HG03025 (cell line): ENCODE results near the gene RASGRF1.
A peak's percentile ranks its signal among the peaks of the same experiment; 100 is the strongest.

Source experiments
- ATAC-seq: cut with Tn5 transposase; IDR thresholded peaks from one replicate; pipeline ENCODE4 v1.9.1; 2021; ENCODE audit warnings: mild to moderate bottlenecking, moderate library complexity; ENCODE audit not compliant: unreplicated experiment, low FRiP score

RASGRF1 gene

GRCh38 chr15:78991879-78992278 lies 98.7 kb downstream of the RASGRF1 start:
- ATAC-seq: no peak

DNA sequence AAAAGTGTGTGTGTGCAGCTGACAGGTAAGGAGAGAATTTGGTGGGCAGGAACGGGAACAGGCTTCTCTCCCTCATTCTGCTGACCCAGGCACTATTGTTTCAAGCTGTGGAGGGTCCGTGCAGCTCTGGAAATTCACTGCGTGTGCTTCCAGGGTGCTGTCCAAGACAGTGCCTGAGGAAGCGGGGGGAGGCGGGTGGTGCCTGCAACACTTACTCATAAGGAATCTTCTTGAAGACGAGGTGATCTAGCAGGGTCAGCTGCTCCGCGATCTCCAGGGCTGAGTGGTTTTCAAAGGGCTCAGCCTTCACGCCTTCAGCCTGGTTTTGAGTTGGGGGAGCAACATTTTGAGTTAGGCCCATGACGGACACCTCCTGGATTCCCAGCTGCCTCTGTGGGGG lies 99.1 kb downstream of the RASGRF1 start:
- ATAC-seq: no peak

- no peak for ATAC-seq
These were observed 100.3 kb downstream of the RASGRF1 start for GRCh38 chr15:78990278-78990677.

DNA sequence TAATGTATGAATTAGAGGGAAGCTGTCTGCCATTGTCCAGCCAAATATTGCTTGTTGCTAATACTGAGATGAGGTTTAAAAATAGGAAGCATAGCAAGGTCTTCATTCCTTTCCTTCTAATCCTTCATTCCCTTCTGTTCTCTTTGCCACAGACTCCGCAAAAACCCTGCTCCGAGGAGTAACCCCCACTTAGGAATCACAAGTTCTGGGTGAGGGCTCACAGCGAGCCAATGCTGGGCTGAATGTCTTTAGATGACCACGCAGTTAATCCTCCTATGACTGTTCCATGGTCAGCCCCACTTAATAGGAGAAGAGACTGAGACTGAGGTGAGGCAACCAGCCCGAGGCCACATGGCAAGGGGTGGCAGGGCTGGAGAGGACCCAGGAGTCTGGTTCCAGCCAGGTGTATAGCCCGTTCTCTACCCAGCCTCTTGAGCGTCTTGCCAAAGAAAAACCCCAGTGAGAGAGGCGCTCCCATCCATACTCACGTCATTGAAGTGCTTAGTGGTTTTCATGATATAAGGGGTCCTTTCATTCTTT lies 100.8 kb downstream of the RASGRF1 start:
- no peak for ATAC-seq

DNA sequence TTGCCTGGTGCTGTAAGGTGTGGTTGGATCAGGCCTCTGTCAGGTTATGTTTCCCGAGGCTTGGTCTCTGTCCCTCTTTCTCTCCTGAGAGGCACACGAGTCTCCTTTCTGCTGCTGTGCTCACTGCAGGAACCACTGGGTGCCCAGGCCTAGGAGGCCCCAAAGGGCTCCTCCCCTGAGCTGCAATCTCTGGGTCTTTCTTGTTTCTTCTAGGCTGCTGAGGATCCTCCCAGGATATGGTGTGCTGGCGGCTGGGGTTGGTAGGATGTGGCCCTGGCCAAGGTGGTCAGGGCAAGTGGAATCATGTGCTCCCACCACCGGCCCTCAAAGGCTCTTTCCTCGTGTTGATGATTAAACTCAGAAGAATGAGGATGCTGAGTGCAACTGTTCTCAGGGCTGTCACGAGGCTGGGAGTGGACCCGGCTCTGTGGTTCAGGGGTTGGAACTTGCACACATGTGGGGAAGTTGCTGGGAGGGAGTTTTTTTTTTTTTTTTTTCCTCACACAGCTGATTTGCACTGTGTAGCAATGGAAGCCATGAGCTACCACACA lies 102.1 kb downstream of the RASGRF1 start:
- ATAC-seq: no peak

GRCh38 chr15:78987556-78988360 lies 102.8 kb downstream of the RASGRF1 start:
- ATAC-seq: no peak

DNA sequence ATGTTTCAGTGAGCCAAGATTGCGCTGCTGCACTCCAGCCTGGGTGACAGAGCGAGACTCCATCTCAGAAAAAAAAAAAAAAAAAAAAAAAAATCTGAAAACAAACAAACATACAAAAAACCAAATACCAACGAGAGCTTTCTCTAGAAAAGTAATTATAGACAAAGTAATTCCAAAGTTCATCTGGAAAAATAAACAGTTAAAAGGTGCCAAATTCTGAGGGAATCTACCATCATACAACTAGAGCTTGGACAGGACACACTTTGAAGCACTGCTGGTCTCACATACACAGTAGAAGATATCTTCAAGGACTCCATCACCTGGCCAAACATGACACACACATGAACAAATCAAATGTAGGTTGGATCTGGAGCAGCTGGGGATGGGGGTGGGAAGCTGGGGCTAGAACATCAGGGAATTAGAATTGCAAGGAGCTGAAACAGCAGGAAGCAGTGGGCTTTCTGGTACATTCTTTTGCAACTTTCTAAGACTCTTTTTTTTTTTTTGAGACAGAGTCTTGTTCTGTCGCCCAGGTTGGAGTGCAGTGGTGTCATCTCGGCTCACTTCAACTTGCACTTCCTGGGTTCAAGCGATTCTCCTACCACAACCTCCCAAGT lies 104.6 kb downstream of the RASGRF1 start:
- no peak for ATAC-seq

- no peak for ATAC-seq
These were observed 106.5 kb downstream of the RASGRF1 start for GRCh38 chr15:78984041-78984440.

DNA sequence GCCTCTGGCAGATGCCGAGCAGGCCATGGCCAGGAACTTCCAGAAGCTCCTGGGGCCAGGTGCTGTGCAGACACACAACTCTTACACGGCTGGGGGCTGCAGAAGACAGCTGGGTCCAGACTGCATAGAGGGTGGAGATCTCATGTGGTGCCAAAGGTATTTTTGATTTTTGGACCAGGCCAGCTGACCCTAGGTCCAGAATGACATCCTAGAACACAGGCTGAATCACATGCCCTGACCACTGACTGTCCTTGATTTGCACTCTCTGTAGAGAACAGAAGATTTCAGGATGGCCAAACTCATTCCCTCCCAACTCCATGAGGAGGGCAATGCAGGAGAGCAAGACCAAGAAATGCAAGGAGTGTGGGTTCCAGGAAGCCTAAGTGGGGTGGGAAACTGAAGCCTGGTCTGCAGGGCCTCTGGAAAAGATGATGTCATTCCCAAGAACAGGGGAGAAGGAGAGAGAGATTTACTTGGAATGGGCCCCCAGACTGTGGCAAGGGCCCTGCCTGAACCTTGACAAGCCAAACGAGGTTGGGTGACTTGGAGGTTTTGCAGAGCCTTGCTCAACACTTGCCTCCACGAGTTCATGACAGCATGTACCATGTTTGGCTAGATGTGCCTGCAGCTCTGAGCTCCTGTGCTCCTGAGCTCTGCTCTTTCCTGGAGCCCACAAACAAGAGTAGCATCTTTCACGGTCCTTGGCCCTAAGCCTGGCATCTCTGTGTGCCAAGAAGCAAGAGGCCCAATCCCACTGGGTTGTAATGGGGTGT lies 107.2 kb downstream of the RASGRF1 start:
- ATAC-seq: no peak

GRCh38 chr15:78982736-78983135 lies 107.8 kb downstream of the RASGRF1 start:
- ATAC-seq: no peak

DNA sequence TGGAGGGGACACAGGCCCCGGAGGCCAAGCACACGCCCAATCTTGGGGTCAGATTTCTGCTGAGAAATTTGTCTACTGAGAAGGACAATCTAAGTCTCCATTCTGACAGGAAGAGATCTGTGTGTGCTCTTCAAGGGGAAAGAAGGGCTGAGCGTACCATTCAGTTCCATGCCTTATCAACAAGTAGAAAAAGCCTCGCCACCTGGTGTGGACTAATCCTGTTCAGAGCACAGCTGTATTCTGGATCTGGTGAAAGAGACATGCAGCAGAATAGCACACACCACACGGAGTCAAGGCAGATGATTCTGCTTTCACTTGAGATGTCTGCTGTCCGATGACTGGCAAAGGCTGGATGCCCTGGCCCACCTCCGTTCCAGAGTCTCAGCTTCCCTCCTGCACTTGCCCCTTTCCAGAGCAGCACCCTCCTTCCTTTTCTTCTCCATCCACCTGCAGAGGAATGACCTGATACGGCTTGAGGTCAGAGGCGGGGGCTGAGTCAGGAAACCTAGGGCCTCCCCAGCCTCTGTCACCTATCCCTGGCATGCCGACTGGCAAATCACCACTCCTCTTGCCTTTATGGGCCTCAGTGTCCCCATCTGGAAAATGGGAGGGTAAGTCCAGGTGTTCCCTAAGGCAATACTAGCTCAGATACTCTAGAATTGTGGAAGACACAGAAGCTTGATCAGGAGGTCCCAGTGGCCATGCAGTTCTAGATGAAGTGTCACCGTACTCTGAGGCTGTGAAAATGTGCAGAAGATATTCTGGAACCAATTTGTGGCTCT lies 108.9 kb downstream of the RASGRF1 start:
- no peak for ATAC-seq

DNA sequence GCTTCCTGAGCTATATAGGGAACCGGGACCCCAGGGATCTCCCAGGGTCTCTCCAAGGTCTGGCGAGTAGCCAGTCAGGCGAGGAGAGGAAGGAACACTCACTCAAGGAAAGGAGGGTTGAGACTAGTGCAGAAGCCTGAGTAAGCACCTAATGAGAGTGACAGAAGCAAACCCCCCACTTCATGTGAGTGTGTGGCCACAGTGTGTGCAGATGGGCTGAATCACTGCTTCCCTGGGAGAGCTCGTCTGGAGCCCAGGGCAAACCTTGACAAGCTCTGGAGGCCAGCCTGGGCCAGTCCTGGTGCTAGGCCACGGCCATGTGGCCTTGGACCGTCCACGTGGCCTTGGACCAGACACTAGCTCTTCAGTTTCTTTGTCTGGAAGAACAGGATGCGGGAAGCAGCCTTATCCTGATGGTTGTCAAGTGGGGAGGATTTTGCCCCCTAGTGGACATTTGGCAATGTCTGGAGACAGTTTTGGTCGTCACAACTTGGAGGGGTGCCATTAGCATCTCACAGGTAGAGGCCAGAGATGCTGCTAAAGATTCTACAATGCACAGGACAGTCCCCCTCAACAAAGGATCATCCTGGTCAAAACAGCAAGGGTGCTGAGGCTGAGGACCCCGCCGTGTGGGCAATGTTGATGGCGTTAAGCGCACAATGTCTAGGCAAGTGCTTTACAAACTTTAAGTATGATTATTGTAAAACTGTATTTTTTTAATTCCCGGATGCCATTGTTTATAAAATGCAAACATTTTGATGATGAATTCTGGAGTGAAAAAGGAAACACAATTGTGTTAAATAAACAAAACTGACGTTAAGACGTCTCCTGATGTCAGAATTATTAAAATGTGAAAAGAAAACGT lies 110.9 kb downstream of the RASGRF1 start:
- no peak for ATAC-seq

GRCh38 chr15:78978601-78979179 lies 111.9 kb downstream of the RASGRF1 start:
- ATAC-seq: no peak

- ATAC-seq: no peak
These were observed 112.8 kb downstream of the RASGRF1 start for GRCh38 chr15:78977591-78978347.

DNA sequence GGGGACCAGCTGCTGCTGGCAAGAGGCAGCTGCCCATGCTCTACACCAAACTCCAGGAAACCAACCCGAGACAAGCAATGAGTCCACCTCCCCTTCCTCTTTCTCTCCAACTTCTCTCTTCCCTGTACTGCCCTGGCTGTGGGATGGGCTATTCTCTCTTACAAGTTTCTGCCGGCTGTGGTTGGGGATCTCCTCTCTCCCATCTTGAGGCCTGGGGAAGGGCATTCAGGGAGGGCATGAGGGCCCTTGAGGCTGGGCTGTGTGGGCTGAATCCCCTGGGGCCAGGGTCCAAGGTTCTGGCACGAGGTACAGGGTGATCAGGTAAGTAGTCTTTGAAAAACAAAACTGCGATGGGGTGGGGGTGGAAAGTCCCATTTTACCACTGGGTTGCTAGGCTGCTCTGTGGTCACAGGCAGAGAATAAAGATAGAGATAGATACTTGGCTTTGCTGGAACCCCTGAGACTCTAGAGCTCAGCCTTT lies 113.4 kb downstream of the RASGRF1 start:
- peak; percentile 42 for ATAC-seq

DNA sequence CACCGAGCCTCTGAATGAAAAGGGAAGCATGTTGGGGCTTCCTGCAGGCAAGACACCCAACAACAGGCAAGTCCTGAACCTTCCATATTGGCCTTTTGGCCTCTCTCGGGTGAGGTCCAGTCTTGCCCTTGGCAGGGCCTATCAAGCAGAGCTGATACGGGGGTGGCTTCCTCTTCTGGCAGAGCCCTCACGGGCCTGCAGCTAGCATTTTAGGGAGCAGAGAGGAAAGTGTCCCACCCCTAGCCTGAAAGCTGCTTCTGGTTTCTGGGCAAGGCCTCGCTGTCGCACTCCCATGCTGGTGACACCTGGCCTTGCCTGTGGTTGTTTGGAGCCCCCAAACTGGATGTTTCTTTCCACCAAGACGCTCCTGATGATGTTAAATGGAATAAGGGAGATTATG lies 113.9 kb downstream of the RASGRF1 start:
- ATAC-seq: peak; percentile 18

- no peak for ATAC-seq
These were observed 116.2 kb downstream of the RASGRF1 start for GRCh38 chr15:78974272-78974918.
